GM12878 (cell line): ENCODE data around the gene ALOX12. TPM values are rescaled to one million over a fixed set of nuclear protein-coding genes. Genes with fewer than 3 reads are reported as not detected.
A peak's percentile ranks its signal among the peaks of the same experiment; 100 is the strongest.

Source experiments
- ATAC-seq: fragments of 200-7000 bp; cut with Tn5 transposase; 3 replicates; pipeline ENCODE4 v1.9.1; 2020; ENCODE audit warnings: mild to moderate bottlenecking, moderate library complexity
- Bru-seq: library from RNA; stranded (reverse); fragments of 400-500 nt; gene quantifications from one replicate; lab custom pipeline; 2021; lab: Mats Ljungman, UMichigan
- BruChase-seq, 2 experiments: library from RNA; stranded (reverse); fragments of 400-500 nt; gene quantifications; one replicate each; lab custom pipeline; 2021; lab: Mats Ljungman, UMichigan
- BruUV-seq: library from RNA; stranded (reverse); fragments of 400-500 nt; replicated peaks from 2 replicates; lab custom pipeline; 2021; lab: Mats Ljungman, UMichigan
- CTCF ChIA-PET: fragments of 300-600 bp; sonication (Branson Sonifier 250); formaldehyde crosslinking; extraction: SDS; loops from one replicate; lab custom pipeline; 2021; ENCODE audit warnings: inconsistent platforms; lab: Yijun Ruan, JAX
- POLR2A ChIA-PET: fragments of 350-600 bp; formaldehyde crosslinking; extraction: SDS; loops from one replicate; lab custom pipeline; 2021; ENCODE audit warnings: inconsistent platforms; lab: Charles Lee
- RAD21 ChIA-PET: fragments of 300-600 bp; sonication (Branson Sonifier 250); formaldehyde crosslinking; loops from one replicate; lab custom pipeline; 2023; ENCODE audit warnings: antibody characterized with exemption; ENCODE audit not compliant: unreplicated experiment; lab: Charles Lee
- SMC1A ChIA-PET: fragments of 300-600 bp; sonication (Branson Sonifier 250); formaldehyde crosslinking; loops from one replicate; lab custom pipeline; 2023; ENCODE audit not compliant: unreplicated experiment, uncharacterized antibody; lab: Charles Lee
- DNase-seq: peaks from one replicate; pipeline ENCODE4 v3.0.0-alpha.2; 2011; ENCODE audit warnings: low read depth, low spot score
- FAIRE-seq: peaks from 3 replicates; lab custom pipeline; 2011; peaks lifted over from hg19 to GRCh38; lab: Jason Lieb, UNC
- H2AFZ ChIP-seq: 2 replicates; pipeline ENCODE4 v1.6.0; 2011; ENCODE audit warnings: low read depth, low read length, control low read depth; ENCODE audit not compliant: control insufficient read depth
- H3K27ac ChIP-seq: 2 replicates; pipeline ENCODE4 v1.5.1; 2011; ENCODE audit warnings: control low read depth; ENCODE audit not compliant: control insufficient read depth, insufficient read depth
- H3K27me3 ChIP-seq, 2 experiments: replicated peaks in 1 of 2; 2 replicates each; pipeline versions ENCODE4 v1.6.0 to v1.6.1; 2011; ENCODE audit warnings: low read length in 1 of 2; ENCODE audit not compliant: control insufficient read depth in 2 of 2, insufficient read depth in 2 of 2
- H3K36me3 ChIP-seq, 2 experiments: 2 replicates each; pipeline ENCODE4 v1.5.1; 2011; ENCODE audit warnings: low read length in 1 of 2; ENCODE audit not compliant: control insufficient read depth in 2 of 2, insufficient read depth in 2 of 2
- H3K4me1 ChIP-seq: 2 replicates; pipeline ENCODE4 v1.6.1; 2011; ENCODE audit warnings: mild to moderate bottlenecking, low read length, moderate library complexity, mixed read lengths; ENCODE audit not compliant: control insufficient read depth, insufficient read depth
- H3K4me2 ChIP-seq: 2 replicates; pipeline ENCODE4 v1.6.0; 2011; ENCODE audit warnings: control low read depth; ENCODE audit not compliant: control insufficient read depth, insufficient read depth
- H3K4me3 ChIP-seq: fragments of 200-600 bp; sonication (generic); 2 replicates; pipeline ENCODE4 v1.5.1; 2016
- H3K79me2 ChIP-seq: 2 replicates; pipeline ENCODE4 v1.6.0; 2011; ENCODE audit warnings: low read length; ENCODE audit not compliant: control insufficient read depth, insufficient read depth
- H3K9ac ChIP-seq: 2 replicates; pipeline ENCODE4 v1.8.0; 2011; ENCODE audit warnings: low read length, control low read depth, mixed read lengths; ENCODE audit not compliant: control insufficient read depth, insufficient read depth
- H3K9me3 ChIP-seq: replicated peaks from 3 replicates; pipeline ENCODE4 v1.5.1; 2011; ENCODE audit warnings: mild to moderate bottlenecking, low read length; ENCODE audit not compliant: control insufficient read depth, insufficient read depth
- H4K20me1 ChIP-seq: 2 replicates; pipeline ENCODE4 v1.6.0; 2011; ENCODE audit not compliant: control insufficient read depth, insufficient read depth
- MYB ChIP-seq: fragments of 150-350 bp; IDR thresholded peaks from 2 replicates; pipeline ENCODE4 v1.6.1; 2014; ENCODE audit warnings: mild to moderate bottlenecking, low read depth, low read length, borderline replicate concordance
- RUNX3 ChIP-seq: IDR thresholded peaks from 2 replicates; pipeline ENCODE4 v1.6.1; 2012; ENCODE audit warnings: low read length, inconsistent platforms
- SMARCA5 ChIP-seq: fragments of 450-650 bp; IDR thresholded peaks from 2 replicates; pipeline ENCODE4 v1.6.1; 2017; ENCODE audit warnings: mild to moderate bottlenecking
- ZNF207 ChIP-seq: fragments of 450-650 bp; IDR thresholded peaks from 2 replicates; pipeline ENCODE4 v1.6.1; 2014; ENCODE audit warnings: antibody characterized with exemption, mild to moderate bottlenecking, borderline replicate concordance
- ZNF274 ChIP-seq: IDR thresholded peaks from one replicate; pipeline ENCODE4 v1.8.0; 2011; ENCODE audit not compliant: insufficient read length, insufficient read depth
- WGBS: methylation state at CpG from one replicate; pipeline ENCODE4 v1.1.6; 2016; ENCODE audit warnings: low lambda C conversion rate; ENCODE audit not compliant: insufficient replicate concordance, insufficient coverage; ENCODE audit errors: missing lambda C conversion rate; 5-methylcytosine and 5-hydroxymethylcytosine counted together
- in situ Hi-C: fragments of 300-500 bp; cut with MboI; formaldehyde crosslinking; loops from 9 replicates; pipeline ENCODE4 v1.14.3; 2018; ENCODE audit warnings: mixed read lengths
- intact Hi-C: fragments of 100-400 bp; cut with micrococcal nuclease; formaldehyde crosslinking; loops from one replicate; pipeline ENCODE4 v1.14.2; 2022; ENCODE audit not compliant: unreplicated experiment
- long read RNA-seq, 2 experiments: library from polyadenylated mRNA; unstranded; transcript quantifications; one replicate each; pipeline ENCODE4 v2.0.0, GENCODE V29; 2019 to 2020
- polyA minus RNA-seq, 3 experiments: library from RNA; depleted of rRNA, polyadenylated mRNA; stranded (reverse); fragments of >200 nt; gene quantifications; 2 replicates each; pipeline ENCODE4 v1.2.3, GENCODE V29; 2011
- polyA plus RNA-seq, 11 experiments: library from polyadenylated mRNA; depleted of rRNA in 4 of 11; unstranded in 6 of 11; stranded (reverse) in 5 of 11; fragments of >200 nt; fragmentation: Nextera tagmentation in 4 of 11; fragmentation: Illumina TruSeq in 1 of 11; extraction: Ambion mirVana in 4 of 11; extraction: Trizol in 1 of 11; gene quantifications; 1 replicate in 1 of 11; 2 replicates in 10 of 11; pipeline versions ENCODE4 v1.2.1 to v1.2.3, GENCODE V29; 2011 to 2016; ENCODE audit warnings: inconsistent platforms in 2 of 11, missing spikeins in 2 of 11, low read depth in 1 of 11
- total RNA-seq, 4 experiments: library from RNA; depleted of rRNA in 3 of 4; stranded (reverse); fragments of >200 nt in 3 of 4; fragmentation: Illumina TruSeq in 1 of 4; extraction: Trizol in 1 of 4; gene quantifications; 2 replicates each; pipeline versions ENCODE4 v1.2.1 to v1.2.3, GENCODE V29; 2013 to 2021
- TF ChIP-seq, protein P1 (sequence below): fragments of 450-650 bp; IDR thresholded peaks from 2 replicates; pipeline ENCODE4 v1.6.1; 2017; ENCODE audit warnings: mild to moderate bottlenecking, moderate library complexity
- TF ChIP-seq, protein P2 (sequence below): fragments of 450-650 bp; IDR thresholded peaks from 2 replicates; pipeline ENCODE4 v1.6.1; 2018; ENCODE audit warnings: borderline replicate concordance, mild to moderate bottlenecking; ENCODE audit not compliant: partially characterized antibody
- TF ChIP-seq, protein P3 (sequence below): fragments of 450-650 bp; IDR thresholded peaks from 2 replicates; pipeline ENCODE4 v1.6.1; 2017; ENCODE audit warnings: mild to moderate bottlenecking

The ALOX12 gene, protein sequence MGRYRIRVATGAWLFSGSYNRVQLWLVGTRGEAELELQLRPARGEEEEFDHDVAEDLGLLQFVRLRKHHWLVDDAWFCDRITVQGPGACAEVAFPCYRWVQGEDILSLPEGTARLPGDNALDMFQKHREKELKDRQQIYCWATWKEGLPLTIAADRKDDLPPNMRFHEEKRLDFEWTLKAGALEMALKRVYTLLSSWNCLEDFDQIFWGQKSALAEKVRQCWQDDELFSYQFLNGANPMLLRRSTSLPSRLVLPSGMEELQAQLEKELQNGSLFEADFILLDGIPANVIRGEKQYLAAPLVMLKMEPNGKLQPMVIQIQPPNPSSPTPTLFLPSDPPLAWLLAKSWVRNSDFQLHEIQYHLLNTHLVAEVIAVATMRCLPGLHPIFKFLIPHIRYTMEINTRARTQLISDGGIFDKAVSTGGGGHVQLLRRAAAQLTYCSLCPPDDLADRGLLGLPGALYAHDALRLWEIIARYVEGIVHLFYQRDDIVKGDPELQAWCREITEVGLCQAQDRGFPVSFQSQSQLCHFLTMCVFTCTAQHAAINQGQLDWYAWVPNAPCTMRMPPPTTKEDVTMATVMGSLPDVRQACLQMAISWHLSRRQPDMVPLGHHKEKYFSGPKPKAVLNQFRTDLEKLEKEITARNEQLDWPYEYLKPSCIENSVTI
- total RNA-seq (2013; cell fraction: nucleolus; rRNA removed), result not detected in 2 replicates
- not detected in 2 replicates for total RNA-seq (2014; rRNA removed)
- total RNA-seq (2014; rRNA removed; fragmentation: Illumina TruSeq; extraction: Trizol), result not detected in 2 replicates
- not detected in 2 replicates for total RNA-seq (2021)
- not detected for polyA plus RNA-seq (2011; ENCODE audit: low read depth)
- polyA plus RNA-seq (2011; rRNA removed), result not detected in 2 replicates
- polyA plus RNA-seq (2011; cell fraction: cytosol; rRNA removed), result not detected in 2 replicates
- polyA plus RNA-seq (2011; cell fraction: nucleus; rRNA removed), result 0.04 TPM in 1 of 2 replicates, not detected in the other
- 0.60 and 0.83 TPM in 2 replicates for polyA plus RNA-seq (2012)
- polyA plus RNA-seq (2014; fragmentation: Illumina TruSeq; extraction: Trizol), result not detected in 2 replicates
- under 1 TPM; 0.23 to 0.51 TPM for polyA plus RNA-seq (2014; fragmentation: Nextera tagmentation; extraction: Ambion mirVana)
- polyA plus RNA-seq (2014; rRNA removed), result not detected in 2 replicates
- under 1 TPM; 0.64 to 0.82 TPM for polyA plus RNA-seq (2016; fragmentation: Nextera tagmentation; extraction: Ambion mirVana)
- not detected in 2 replicates for polyA minus RNA-seq (2011; rRNA and poly(A)+ RNA removed)
- not detected in 2 replicates for polyA minus RNA-seq (2011; cell fraction: cytosol; rRNA and poly(A)+ RNA removed)
- polyA minus RNA-seq (2011; cell fraction: nucleus; rRNA and poly(A)+ RNA removed), result not detected in 2 replicates
- Bru-seq, nascent RNA, result not detected
- percentile 6 among the genes with signal in this experiment for BruChase-seq, experiment 1, labeled RNA remaining after a 6-hour chase
- percentile 6 among the genes with signal in this experiment for BruChase-seq, experiment 2, labeled RNA remaining after a 2-hour chase
- long read RNA-seq, experiment 1, result 0 reads
- long read RNA-seq, experiment 2, result 0 reads

DNA sequence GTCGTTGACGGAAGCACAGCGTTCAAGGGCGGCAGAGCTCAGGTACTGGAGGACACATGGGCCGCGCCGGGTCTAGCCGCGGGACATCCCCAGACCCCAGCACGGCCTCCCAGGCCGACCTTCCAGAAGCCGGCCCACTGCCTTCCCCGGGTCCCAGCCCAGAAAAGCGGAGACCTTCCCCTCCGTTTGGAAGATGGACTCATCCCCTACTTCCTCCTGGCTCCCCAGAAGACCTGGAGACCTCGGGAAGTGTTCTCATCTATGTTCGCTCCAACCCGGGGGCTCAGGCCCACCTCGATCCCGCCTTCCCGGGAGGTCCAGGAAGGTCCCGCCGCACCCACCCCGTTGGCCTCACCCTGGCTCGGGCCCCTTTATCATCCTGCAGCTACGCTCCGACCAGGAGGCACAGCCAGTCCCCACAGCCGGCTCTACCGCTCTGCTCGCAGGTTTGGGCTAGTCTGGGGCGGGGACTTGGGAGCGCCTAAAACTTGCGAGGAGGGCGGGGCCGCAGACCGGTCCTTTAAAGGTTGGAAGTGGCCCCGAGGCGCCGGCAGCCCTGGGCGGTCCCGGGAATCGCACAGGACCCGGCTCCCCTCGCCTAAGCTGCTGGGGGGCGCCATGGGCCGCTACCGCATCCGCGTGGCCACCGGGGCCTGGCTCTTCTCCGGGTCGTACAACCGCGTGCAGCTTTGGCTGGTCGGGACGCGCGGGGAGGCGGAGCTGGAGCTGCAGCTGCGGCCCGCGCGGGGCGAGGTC is at the start of gene ALOX12:
Gene ALOX12 (plus strand): TSS at position 550 of the 756 bp plus-strand sequence. CDS start 69 bp downstream, at position 619.
- ChIA-PET POLR2A (no interaction called here), RAD21 (no interaction called here), SMC1A (no interaction called here), CTCF (interaction anchor here (0.7 to 2.3 kb wide), 3 partner anchors 9 to 152 kb away, joined by 3 to 9 read pairs (median 4); no protein-coding TSS in a partner anchor)
- BruUV-seq, result no TSS peak
- intact Hi-C loops, result no loop called here
- in situ Hi-C loops, result no loop called here
- Histone ChIP-seq H3K9ac (no peak within 1 kb of the TSS), H4K20me1 (no peaks in the 10 kb centered on the region), H3K4me3 (no peak within 1 kb of the TSS), H3K9me3 (no peaks in the 10 kb centered on the region), H3K79me2 (no peaks in the 10 kb centered on the region), H3K36me3 (peaks cover 0 to 11% of the 10 kb centered on the region in 2 experiments; a peak in 2 of 4 replicates), H3K27me3 (no peaks in the 10 kb centered on the region), H3K4me2 (no peak within 1 kb of the TSS), H3K27ac (no peak within 1 kb of the TSS), H2AFZ (no peak within 1 kb of the TSS), H3K4me1 (no peaks in the 10 kb centered on the region)
- WGBS, result 91% methylated on average over 57 of the region's 64 CpGs
- FAIRE-seq, result no peak
- no peak for ATAC-seq
- DNase-seq, result no peak
- TF ChIP-seq ZNF207 (no peak), SMARCA5 (no peak), ZNF274 (no peak), MYB (no peak), RUNX3 (no peak)
- TF ChIP-seq, protein P1, sequence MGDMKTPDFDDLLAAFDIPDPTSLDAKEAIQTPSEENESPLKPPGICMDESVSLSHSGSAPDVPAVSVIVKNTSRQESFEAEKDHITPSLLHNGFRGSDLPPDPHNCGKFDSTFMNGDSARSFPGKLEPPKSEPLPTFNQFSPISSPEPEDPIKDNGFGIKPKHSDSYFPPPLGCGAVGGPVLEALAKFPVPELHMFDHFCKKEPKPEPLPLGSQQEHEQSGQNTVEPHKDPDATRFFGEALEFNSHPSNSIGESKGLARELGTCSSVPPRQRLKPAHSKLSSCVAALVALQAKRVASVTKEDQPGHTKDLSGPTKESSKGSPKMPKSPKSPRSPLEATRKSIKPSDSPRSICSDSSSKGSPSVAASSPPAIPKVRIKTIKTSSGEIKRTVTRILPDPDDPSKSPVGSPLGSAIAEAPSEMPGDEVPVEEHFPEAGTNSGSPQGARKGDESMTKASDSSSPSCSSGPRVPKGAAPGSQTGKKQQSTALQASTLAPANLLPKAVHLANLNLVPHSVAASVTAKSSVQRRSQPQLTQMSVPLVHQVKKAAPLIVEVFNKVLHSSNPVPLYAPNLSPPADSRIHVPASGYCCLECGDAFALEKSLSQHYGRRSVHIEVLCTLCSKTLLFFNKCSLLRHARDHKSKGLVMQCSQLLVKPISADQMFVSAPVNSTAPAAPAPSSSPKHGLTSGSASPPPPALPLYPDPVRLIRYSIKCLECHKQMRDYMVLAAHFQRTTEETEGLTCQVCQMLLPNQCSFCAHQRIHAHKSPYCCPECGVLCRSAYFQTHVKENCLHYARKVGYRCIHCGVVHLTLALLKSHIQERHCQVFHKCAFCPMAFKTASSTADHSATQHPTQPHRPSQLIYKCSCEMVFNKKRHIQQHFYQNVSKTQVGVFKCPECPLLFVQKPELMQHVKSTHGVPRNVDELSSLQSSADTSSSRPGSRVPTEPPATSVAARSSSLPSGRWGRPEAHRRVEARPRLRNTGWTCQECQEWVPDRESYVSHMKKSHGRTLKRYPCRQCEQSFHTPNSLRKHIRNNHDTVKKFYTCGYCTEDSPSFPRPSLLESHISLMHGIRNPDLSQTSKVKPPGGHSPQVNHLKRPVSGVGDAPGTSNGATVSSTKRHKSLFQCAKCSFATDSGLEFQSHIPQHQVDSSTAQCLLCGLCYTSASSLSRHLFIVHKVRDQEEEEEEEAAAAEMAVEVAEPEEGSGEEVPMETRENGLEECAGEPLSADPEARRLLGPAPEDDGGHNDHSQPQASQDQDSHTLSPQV, result no peak
- TF ChIP-seq, protein P2, sequence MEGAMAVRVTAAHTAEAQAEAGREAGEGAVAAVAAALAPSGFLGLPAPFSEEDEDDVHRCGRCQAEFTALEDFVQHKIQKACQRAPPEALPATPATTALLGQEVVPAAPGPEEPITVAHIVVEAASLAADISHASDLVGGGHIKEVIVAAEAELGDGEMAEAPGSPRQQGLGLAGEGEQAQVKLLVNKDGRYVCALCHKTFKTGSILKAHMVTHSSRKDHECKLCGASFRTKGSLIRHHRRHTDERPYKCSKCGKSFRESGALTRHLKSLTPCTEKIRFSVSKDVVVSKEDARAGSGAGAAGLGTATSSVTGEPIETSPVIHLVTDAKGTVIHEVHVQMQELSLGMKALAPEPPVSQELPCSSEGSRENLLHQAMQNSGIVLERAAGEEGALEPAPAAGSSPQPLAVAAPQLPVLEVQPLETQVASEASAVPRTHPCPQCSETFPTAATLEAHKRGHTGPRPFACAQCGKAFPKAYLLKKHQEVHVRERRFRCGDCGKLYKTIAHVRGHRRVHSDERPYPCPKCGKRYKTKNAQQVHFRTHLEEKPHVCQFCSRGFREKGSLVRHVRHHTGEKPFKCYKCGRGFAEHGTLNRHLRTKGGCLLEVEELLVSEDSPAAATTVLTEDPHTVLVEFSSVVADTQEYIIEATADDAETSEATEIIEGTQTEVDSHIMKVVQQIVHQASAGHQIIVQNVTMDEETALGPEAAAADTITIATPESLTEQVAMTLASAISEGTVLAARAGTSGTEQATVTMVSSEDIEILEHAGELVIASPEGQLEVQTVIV, result no peak
- TF ChIP-seq, protein P3, sequence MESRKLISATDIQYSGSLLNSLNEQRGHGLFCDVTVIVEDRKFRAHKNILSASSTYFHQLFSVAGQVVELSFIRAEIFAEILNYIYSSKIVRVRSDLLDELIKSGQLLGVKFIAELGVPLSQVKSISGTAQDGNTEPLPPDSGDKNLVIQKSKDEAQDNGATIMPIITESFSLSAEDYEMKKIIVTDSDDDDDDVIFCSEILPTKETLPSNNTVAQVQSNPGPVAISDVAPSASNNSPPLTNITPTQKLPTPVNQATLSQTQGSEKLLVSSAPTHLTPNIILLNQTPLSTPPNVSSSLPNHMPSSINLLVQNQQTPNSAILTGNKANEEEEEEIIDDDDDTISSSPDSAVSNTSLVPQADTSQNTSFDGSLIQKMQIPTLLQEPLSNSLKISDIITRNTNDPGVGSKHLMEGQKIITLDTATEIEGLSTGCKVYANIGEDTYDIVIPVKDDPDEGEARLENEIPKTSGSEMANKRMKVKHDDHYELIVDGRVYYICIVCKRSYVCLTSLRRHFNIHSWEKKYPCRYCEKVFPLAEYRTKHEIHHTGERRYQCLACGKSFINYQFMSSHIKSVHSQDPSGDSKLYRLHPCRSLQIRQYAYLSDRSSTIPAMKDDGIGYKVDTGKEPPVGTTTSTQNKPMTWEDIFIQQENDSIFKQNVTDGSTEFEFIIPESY, result no peak
